IPS-NIHi7 (cell line): ENCODE data around the gene ADCY9.
"Not testable (repeated sequence)": the region's sequence is repeated elsewhere in the genome, so short reads cannot be mapped to it uniquely, and the experiment has no call there.

Experiments used
- DNase-seq: peaks from one replicate; pipeline ENCODE4 v3.0.0; 2012; ENCODE audit warnings: mixed read lengths; ENCODE audit errors: extremely low spot score

The ADCY9 gene

DNA sequence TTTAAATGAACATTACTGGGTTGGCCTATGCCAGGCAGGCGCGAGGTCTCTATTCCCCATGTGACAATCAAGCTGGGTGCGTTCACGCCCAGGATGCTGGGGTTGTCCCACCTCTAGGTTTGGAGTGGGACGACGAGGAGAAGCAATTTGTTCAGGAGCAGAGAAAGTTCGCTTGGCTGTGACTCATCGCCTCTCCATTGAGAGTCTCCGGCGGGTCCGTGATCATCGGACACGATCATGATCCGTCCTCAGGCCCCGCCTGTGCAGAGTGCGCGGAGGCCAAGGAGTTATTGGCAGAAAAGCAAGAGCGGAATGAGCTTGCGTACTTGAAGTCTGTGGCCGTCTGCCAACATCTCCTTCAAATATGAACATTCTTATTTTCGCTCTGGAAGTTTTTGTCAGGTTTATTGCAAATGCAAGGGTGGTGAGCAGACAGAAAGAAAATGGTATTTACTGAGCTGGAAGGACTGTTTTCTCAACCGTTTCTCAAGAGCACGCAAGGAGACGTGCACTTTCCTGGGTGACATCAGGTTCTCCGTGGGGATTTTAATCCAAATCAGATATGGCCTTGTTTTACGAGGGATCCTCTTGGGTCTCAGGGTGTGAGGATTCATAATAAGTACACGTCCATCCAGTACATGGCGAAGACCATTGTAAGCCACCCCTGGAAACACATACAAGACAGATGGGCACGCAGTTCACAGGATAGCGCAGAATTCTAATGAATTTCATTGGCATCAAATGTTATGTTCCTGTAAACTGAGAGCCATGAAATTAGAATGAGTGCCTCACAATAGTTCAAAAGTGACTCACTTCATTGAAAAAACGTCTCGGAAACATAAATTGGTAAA is 165.7 kb downstream of the ADCY9 start:
- no peak for DNase-seq

DNA sequence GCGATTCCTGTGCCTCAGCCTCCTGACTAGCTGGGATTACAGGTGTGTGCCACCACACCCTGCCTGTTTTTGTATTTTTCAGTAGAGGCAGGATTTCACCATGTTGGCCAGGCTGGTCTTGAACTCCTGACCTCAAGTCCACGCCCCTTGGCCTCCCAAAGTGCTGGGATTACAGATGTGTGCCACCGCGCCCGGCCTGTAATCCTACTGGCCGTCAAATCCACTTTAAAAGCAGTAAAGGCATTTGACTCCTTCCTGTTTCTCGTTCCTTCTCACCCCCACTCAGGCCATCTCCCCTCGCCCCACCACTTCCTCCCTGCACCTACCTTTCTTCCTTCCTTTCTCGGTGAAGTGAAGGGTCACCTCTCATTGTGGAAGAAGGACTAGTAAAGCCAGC is 166.3 kb downstream of the ADCY9 start:
- no peak for DNase-seq

DNA sequence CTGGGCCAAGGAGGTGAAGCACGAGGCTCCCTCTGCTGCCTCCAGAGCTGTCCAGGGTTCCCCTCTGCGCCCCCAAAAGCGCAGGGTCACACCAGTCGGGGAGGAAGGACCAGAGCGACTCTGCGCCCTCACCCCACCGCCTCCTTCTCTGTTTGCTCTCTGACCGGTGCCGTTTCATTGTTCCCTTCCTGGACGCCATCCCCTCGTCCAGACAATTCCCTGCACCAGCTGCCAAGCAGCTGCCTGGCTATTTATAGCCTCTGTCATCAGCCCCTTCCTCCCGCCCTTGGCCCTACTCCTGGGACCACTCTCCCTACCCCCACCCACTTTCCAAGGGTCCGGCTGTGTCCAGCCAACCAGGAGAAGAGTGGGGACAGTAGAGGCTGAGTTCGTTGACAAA is 167.0 kb downstream of the ADCY9 start:
- no peak for DNase-seq

DNA sequence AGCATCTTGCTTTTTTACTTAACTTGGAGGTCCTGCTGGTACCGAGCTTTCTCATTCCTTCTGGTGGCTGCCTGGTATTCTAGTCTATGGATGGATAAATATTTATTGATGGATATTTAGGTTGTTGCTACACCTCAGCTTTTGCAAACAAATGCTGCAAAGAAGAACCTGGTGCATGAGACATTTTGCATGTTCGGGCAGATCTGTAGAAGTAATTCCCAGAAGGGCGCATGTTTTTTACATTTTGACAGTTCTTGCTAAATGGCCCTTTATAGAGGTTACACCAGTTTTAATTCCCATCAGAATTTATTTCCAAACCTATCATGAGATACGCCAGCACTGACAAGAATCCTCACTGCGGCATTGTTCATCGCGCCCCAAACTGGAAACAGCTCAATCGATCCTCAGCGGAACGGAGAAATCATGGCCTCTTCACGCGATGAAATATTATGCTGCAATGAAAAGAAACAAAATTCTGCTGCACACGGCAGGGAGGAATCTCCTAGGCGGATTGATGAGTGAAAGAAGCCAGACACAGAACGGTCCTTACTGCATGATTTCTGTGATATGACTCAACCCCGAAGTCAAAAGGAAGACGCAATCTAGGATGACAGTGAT is 167.8 kb downstream of the ADCY9 start:
- no peak for DNase-seq

DNA sequence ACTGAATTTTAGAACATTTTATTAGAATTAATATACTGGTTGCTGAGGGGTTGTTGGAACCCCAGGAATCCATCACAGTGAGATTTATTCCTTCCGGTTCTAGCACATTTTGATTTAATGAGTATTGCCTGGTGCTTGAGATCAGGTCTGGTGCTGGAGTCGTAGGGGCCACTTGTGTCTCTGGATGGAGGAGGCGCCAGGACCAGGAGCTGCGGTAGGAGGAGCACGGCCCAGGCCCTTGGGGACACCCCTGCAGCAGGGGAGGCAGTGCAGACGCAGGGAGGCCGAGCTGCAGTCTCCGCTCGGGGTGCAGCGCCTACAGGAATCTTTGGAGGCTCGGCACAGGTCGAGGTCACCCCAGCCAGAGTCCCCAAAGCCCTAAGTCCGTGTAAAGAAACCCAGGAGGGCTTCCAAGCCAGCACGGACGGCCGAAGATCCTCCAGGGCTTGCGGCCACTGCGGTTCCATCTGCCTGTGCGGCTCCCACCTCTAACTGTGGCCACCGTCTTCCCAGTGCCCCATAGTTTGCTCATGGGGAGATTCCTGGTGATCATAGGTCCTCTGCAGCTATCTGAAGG is 169.6 kb downstream of the ADCY9 start:
- DNase-seq = no peak

DNA sequence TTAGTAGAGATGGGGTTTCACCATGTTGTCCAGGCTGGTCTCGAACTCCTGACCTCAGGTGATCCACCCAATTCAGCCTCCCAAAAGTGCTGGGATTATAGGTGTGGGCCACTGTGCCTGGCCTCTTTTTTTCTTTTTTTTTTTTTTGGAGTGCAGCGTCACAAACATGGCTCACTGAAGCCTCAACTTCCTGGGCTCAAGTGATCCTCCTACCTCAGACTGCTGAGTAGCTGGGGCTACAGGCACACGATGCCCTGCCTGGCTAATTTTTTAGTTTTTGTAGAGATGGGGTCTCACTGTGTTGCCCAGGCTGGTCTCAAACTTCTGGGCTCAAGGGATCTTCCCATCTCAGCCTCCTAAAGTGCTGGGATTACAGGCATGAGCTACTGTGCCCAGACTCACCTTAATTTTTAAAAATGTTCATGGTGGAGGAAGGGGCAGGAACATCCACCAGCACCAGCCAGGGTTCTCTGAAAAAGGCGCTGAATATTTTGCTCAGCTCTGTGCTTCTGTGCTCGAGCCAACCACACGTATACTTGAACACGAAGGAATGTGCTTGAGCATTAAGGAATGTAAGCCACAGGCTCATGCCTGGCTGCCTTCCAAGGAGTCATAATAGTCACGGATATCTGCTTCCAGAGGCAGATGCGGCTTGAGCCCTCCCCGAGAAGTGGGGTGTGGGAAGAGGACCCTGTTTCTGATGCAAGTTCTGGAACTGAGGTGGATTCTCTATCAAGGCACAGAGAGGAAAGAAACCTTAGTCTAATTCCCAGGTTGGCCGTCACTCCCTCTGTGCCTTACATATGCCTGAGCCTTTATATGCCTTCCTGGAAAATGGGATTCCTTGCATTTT is 170.3 kb downstream of the ADCY9 start:
- no peak for DNase-seq

DNA sequence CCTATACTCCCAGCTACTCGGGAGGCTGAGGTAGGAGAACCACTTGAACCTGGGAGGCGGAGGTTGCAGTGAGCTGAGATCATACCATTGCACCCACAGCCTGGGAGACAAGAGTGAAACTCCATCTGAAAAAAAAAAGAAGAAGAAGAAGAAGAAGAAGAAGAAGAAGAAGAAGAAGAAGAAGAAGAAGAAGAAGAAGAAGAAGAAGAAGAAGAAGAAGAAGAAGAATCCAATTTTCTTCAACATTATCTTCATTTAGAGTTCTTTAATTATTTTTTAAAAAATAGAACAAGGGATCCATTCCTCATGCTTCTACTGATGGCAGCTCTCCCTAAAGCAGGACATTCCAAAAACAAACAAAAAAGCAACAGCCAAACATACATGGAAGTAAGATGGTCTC is 171.8 kb downstream of the ADCY9 start:
- not testable (repeated sequence) for DNase-seq

DNA sequence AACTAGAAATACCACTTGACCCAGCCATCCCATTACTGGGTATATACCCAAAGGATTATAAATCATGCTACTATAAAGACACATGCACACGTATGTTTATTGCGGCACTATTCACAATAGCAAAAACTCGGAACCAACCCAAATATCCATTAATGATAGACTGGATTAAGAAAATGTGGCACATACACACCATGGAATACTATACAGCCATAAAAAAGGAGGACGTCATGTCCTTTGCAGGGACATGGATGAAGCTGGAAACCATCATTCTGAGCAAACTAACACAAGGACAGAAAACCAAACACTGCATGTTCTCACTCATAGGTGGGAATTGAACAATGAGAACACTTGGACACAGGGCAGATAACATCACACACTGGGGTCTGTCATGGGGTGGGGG is 174.1 kb downstream of the ADCY9 start:
- not testable (repeated sequence) for DNase-seq

DNA sequence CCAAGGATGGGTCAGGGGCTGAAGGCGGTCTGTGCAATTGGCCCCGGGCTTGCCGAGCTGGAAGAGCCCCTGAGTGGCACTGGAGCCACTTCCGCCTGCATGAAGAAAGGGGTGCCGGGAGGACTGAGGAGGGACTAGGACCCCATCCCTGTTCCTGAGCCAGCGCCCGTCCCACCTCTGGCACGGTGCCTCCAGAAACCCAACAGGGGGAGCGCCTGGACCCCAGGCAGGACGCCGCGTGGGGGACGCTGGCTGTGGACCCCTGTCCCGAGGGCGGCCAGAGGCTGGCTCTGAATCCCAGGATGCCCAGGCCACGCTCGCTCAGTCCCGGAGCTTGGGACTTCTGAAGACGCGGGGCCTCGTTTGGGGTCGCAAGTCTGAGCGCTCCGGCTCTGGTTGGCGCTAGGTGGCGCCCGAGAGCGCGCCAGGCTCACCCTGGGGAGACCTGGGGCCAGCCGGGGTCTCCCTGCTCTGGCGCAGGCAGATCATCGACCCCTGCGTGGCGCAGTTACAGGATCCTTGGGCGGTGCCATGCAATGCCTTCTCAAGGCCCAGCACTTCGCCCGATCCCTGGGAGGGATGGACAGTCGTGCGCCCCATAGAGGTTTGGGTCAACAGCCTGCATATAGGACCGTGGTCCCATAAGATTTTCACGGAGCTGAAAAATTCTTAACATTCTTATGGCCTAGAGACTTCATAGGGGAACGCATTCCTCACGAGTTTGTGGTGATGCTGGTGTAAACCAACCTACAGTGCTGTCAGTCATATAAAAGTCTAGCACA is 177.2 kb downstream of the ADCY9 start:
- DNase-seq = peak; percentile 97

DNA sequence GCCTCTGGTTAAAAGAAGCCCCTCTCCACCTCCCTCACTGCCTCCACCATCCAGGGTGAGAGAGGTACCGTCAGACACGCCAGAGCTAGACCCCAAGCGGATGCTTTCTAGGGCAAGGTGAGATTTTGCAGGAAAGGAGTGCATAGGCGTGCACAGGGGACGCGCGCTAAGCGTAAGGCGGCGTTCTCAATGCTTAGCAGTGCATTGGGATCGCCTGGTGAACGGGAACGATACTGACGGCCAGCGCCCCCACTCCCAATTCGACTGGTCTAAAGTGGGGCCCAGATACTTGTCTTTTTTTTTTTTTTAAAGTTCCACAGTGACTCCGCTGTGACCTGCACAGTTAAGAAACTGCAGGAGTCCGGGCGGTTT is 177.8 kb downstream of the ADCY9 start:
- DNase-seq = no peak

DNA sequence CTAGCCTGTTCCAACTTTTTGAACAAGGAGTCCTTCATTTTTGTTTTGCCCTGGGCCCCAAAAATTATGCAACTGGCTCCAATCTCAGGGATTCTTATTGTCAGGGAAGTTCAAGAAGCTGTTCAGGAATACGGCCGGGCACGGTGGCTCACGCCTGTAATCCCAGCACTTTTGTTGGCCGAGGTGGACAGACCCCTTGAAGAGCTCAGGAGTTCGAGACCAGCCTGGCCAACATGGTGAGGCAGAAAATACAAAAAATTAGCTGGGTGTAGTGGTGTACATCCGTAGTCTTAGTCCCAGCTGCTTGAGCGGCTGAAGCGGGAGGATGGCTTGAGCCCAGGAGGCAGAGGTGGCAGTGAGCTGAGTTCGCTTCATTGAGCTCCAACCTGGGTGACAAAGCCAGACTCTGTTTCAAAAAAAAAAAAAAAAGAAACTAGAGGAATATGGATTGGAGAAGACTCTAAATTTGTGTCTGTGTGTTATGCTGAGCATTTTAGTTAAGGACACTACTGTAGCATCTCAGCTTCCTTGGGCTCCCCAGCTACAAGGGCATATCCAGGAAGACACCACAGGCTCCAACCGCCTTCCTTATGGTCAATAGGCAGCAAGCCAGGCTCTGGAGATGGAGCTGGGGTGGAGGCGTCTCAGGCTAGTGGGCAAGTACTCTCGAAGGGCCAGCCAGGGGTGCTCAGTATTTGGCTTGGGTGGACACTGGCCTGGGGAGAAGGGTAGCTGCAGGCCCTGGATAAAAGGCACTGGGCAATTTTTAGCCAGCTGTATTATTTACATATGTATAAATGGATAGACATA is 179.0 kb downstream of the ADCY9 start:
- no peak for DNase-seq

DNA sequence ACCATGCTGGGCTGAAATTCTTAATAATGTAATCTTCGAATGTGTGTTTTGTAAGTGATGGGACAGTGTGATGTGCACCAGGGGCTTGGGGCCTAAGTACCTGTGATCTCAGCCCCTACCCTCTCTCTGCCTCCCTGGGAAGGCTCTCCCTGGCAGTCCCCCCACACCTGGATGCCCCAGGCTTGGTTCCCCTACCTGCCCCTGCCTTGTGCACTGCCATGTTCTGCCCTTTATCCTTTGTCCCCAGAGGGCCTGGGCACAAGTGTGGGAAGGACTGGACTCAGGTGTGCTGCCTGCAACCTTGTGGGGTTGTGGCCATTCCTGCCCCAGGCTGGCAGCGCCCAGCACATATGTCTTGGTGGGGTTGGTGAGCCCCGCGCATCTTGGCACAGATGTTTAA is 180.3 kb downstream of the ADCY9 start:
- no peak for DNase-seq

DNA sequence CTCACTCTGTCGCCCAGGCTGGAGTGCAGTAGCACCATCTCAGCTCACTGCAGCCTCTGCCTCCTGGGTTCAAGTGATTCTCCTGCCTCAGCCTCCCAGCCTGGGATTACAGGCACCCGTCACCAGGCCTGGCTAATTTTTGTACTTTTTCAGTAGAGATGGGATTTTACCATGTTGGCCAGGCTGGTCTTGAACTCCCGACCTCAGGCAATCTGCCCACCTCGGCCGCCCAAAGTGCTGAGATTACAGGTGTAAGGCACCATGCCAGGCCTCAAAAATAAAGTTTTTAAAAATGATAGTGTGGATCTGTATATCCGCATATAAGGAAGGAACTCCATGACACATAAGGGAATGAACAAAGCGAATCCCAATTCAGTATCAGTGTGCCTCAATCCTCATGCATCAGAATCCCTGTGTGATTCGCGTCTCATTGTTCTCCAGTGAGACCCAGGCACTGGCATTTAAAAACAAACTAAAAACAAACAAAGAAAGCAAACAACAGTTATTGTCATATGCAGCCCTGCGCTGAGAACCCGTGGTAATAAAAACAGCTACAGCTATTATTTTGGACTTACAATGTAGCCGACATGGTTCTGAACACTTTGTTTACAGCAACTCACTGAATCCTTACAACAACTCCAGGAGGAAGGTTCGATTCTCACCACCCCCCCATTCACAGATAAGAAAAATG is 181.6 kb downstream of the ADCY9 start:
- DNase-seq = no peak

DNA sequence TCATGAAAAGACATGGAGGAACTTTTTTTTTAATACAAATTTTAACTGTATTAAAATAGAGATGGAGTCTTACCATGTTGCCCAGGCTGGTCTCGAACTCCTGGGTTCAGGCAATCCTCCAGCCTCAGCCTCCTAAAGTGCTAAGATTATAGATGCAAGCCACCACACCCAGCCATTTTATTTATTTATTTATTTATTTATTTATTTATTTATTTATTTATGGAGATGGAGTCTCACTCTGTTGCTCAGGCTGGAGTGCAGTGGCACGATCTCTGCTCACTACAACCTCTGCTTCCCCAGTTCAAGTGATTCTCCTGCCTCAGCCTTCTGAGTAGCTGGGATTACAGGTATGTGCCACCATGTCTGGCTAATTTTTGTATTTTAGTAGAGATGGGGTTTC is 189.1 kb downstream of the ADCY9 start:
- DNase-seq = not testable (repeated sequence)

DNA sequence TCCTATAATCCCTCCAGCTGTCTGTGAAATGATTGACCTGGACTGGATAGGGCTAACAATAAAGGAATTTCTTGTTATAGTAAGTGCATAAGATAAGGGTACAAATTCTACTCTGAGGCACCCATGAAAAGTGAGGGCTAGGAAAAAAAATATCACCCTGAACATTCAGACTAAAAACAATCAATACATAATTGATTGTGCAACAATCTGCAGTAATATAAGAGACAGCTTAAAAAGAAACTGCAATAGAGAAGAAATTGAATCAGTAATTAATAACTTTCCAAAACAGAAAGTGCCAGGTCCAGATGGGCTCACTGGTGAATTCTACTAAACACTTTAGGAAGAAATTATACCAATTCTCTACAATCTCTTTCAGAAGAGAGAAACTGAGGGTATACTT is 191.5 kb downstream of the ADCY9 start:
- no peak for DNase-seq

DNA sequence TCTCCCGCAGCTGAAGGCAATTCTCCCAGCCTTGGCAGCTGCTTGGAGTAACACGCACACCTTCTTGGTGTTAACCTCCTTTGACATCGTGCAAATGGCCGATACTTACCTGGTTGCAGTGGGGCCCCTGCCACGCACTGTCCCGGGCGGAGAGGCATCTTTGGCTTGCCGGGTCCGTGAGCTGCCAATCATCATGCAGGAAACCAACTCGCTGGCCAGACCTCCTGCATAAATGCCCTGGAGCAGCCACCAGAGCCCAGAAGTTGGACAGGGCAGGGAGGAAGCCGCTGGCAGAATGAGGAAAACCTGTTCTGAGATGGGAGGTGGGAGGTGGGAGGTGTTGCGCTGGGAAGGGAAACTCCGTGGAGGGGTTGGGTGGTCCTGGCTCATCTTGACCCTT is 194.0 kb downstream of the ADCY9 start:
- DNase-seq = peak; percentile 11

DNA sequence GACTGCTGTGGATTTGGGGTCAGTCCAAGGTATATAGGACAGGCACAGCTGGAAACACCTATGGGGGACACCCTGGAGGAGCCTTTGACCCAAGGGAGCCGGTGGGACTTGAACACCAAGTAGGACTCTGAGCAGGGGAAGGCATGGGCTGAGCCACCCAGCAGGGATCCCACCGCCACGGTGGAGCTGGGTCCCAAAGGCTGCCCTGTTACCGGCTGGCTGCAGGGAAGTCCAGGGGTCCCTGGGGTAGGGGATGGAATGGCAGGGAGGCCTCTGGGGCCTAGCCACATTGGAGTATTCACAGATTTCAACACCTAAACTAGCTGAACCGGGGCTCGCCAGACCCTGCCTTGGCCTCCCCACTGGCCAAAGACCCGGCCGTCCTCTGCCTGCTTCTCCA is 196.0 kb downstream of the ADCY9 start:
- DNase-seq = no peak

DNA sequence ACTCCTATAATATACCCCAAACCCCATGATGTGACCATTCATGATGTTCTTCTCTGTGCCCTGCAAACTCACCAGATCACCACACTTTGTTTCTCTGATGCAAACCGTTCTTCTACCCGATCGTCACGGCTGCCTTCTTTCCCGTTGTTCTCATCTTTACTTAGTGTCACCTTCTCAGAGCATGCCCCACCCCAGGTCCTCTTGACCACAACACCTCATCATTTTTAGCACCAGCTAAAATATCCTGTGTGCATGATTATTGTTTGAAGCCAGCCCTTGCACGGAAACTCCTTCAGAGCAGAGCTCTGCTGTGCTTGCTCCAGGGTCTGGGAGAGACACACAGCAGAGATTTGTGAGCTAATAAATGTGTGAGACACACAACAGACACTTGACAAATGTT is 196.8 kb downstream of the ADCY9 start:
- no peak for DNase-seq

DNA sequence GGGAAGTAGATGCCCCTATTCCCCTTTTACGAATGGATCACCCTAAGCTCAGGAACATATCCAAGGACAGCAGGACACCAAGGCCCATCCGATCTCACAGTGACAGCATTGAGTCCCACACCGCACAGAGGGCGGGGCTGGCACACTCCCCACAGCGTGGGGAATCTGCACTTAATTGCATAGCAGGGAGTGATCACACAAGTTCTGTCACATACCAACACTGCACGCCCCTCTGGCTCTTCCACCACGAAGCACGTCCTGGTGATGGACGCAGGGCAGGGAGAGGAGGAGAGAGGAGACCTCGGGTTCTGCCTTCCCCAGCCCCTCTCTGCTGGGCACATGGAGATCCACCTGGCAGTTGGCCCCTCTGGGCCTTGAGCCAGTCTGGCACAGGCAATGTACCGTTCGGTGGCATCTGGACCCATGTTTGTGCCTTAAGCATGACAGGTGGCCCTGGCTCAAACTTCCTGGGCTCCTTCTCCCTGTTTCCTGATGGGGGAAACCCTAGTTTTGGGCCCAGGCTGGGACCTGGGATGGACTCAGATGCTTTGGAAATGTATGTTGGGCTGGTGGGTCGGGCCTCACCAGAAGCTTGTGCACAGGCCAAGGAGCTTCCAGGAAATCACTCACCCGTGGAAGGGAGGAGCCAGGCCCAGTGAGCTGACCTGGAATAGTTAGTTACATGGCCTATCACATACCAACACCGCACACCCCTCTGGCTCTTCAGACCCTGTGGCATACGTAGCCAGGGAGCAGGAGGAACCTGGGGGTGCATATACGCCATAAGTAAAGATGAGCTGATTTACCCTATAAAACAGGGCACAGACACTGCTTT is 200.6 kb downstream of the ADCY9 start:
- no peak for DNase-seq
